ENCODE measurements around the gene ARHGAP6.

The ARHGAP6 gene

DNA sequence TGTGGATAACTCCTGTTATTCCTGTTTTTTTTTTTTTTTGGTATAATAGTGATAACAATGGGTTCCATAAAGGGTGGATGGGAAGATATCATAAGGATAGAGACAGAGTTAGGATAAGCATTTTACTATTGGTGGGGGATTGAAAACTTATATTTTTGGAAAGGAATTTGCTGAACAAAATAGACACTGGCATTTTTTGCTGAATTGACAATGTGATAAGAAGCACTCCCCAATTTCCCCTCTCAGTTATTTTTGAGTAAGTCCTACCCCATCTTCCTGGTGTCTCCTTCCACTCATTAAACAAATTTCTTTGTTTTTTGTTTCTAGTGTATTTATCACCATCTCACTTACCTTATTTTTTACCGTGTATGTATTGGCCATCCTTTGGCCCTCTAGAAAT lies 316.7 kb downstream of the ARHGAP6 start:
- no peak for DNase-seq (ENCODE audit: low spot score)
- no peak overlapping the region for H2AK5ac ChIP-seq (ENCODE audit: low read depth, low read length)
- no peak overlapping the region for H2BK120ac ChIP-seq (ENCODE audit: low read depth, low read length)
- H2BK12ac ChIP-seq (ENCODE audit: low read length): no peak overlapping the region
- H3K4me1 ChIP-seq (ENCODE audit: control insufficient read depth in 2 of 2, insufficient read depth in 1 of 2, low read depth in 1 of 2, low read length in 2 of 2): peaks cover 0 to 5% of the 10 kb centered on the region in 2 donors
- H4K8ac ChIP-seq (ENCODE audit: low read depth, low read length): no peak overlapping the region
- H3K9me3 ChIP-seq (replicated peaks in 1 of 2; ENCODE audit: control insufficient read depth in 2 of 2, insufficient read depth in 1 of 2, low read depth in 1 of 2, low read length in 2 of 2): no peaks in the 10 kb centered on the region
- H3K9ac ChIP-seq (ENCODE audit: low read depth, low read length, poor library complexity): no peak overlapping the region
- H3K18ac ChIP-seq (ENCODE audit: low read length): no peak overlapping the region
- no peak overlapping the region for H2BK5ac ChIP-seq (ENCODE audit: low read length)
- H3K4me2 ChIP-seq (ENCODE audit: insufficient read depth, low read length, poor library complexity, severe bottlenecking): no peak overlapping the region
- H3K27me3 ChIP-seq (ENCODE audit: control insufficient read depth in 3 of 3, insufficient read depth in 3 of 3, low read depth in 1 of 3, low read length in 3 of 3): no peaks in the 10 kb centered on the region
- no peak overlapping the region for H3K23ac ChIP-seq (ENCODE audit: low read depth, low read length, poor library complexity)
- no CpG with 5 or more reads among the region's 1 CpG for WGBS, 2 donors (ENCODE audit: extremely low coverage in 2 of 2, insufficient read length in 2 of 2, insufficient replicate concordance in 1 of 2)
- no peak overlapping the region for H3K14ac ChIP-seq (ENCODE audit: low read length)
- no peak overlapping the region for H3K4me3 ChIP-seq (ENCODE audit: low read length in 2 of 2)
- H3K36me3 ChIP-seq (replicated peaks in 1 of 2; ENCODE audit: control insufficient read depth in 2 of 2, insufficient read depth in 2 of 2, low read length in 2 of 2): no peaks in the 10 kb centered on the region
- no peak overlapping the region for H2BK15ac ChIP-seq (ENCODE audit: low read length)
- no peak overlapping the region for H4K91ac ChIP-seq (ENCODE audit: low read depth, low read length, poor library complexity)
- no peak overlapping the region for H3K4ac ChIP-seq (ENCODE audit: low read length)
- no peak overlapping the region for H3K27ac ChIP-seq (replicated peaks; ENCODE audit: low read length)
- H2AFZ ChIP-seq (ENCODE audit: low read length): no peak overlapping the region
- peaks cover 1% of the 10 kb centered on the region for H3K79me1 ChIP-seq (ENCODE audit: low read depth, low read length)

DNA sequence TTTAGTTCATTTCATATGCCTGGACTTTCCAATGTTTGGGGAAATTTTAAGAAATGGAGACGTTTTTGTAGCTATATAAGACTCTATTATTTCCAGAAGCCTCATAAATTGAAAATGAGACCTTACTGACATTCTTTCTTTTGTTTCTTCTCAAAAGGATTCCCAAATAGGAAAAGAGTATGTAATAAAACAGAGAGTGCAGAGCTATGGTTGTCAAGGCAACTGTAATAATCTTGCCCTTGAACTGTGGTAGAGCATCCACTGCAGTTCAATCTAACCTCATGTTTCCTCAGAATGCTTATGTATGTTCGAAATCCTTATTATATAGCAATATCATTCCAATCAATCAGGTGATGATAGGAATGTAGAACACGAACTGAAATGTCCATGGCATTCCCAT lies 318.4 kb downstream of the ARHGAP6 start:
- Histone ChIP-seq H3K79me1 (ENCODE audit: low read depth, low read length) (peaks cover 1% of the 10 kb centered on the region), H3K27ac (replicated peaks; ENCODE audit: low read length) (no peak overlapping the region), H2BK15ac (ENCODE audit: low read length) (no peak overlapping the region), H3K27me3 (ENCODE audit: control insufficient read depth in 3 of 3, insufficient read depth in 3 of 3, low read depth in 1 of 3, low read length in 3 of 3) (no peaks in the 10 kb centered on the region), H2BK5ac (ENCODE audit: low read length) (no peak overlapping the region), H4K91ac (ENCODE audit: low read depth, low read length, poor library complexity) (no peak overlapping the region), H4K8ac (ENCODE audit: low read depth, low read length) (no peak overlapping the region), H3K4me3 (ENCODE audit: low read length in 2 of 2) (no peak overlapping the region), H3K36me3 (replicated peaks in 1 of 2; ENCODE audit: control insufficient read depth in 2 of 2, insufficient read depth in 2 of 2, low read length in 2 of 2) (no peaks in the 10 kb centered on the region), H3K4me1 (ENCODE audit: control insufficient read depth in 2 of 2, insufficient read depth in 1 of 2, low read depth in 1 of 2, low read length in 2 of 2) (peaks cover 0 to 14% of the 10 kb centered on the region in 2 donors), H2AK5ac (ENCODE audit: low read depth, low read length) (no peak overlapping the region), H3K18ac (ENCODE audit: low read length) (no peak overlapping the region), H3K9ac (ENCODE audit: low read depth, low read length, poor library complexity) (no peak overlapping the region), H3K9me3 (replicated peaks in 1 of 2; ENCODE audit: control insufficient read depth in 2 of 2, insufficient read depth in 1 of 2, low read depth in 1 of 2, low read length in 2 of 2) (no peaks in the 10 kb centered on the region), H2AFZ (ENCODE audit: low read length) (no peak overlapping the region), H3K14ac (ENCODE audit: low read length) (no peak overlapping the region), H3K4ac (ENCODE audit: low read length) (no peak overlapping the region), H3K4me2 (ENCODE audit: insufficient read depth, low read length, poor library complexity, severe bottlenecking) (no peak overlapping the region), H3K23ac (ENCODE audit: low read depth, low read length, poor library complexity) (no peak overlapping the region), H2BK120ac (ENCODE audit: low read depth, low read length) (no peak overlapping the region), H2BK12ac (ENCODE audit: low read length) (no peak overlapping the region)
- WGBS, 2 donors (ENCODE audit: extremely low coverage in 2 of 2, insufficient read length in 2 of 2, insufficient replicate concordance in 1 of 2): no CpG with 5 or more reads among the region's 3 CpGs
- no peak for DNase-seq (ENCODE audit: low spot score)

DNA sequence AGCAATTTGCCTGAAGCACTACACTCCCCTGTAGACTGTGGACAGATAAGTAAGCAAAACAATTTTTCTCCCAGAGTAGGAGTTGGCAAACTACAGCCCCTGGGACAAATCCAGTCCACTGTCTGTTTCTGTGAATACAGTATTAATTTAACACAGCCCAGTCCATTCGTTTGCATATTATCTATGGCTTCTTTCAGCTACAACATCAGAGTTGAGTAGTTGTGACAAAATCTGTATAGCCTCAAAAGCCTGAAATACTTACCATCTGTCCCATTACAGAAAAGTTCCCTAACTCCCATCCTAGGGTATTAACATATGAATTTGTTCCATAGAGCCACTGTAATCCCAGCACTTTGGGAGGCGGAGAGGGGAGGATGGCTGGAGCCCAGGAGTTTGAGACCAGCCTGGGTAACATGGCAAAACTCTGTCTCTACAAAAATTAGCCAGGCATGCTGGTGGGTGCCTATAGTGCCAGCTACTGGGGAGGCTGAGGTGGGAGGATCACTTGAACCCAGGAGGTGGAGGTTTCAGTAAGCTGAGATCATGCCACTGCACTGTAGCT lies 319.5 kb downstream of the ARHGAP6 start:
- H2BK5ac ChIP-seq (ENCODE audit: low read length): no peak overlapping the region
- H3K79me1 ChIP-seq (ENCODE audit: low read depth, low read length): no peaks in the 10 kb centered on the region
- no peak overlapping the region for H3K27ac ChIP-seq (replicated peaks; ENCODE audit: low read length)
- no peak overlapping the region for H3K23ac ChIP-seq (ENCODE audit: low read depth, low read length, poor library complexity)
- peaks cover 0 to 24% of the 10 kb centered on the region in 2 donors for H3K4me1 ChIP-seq (ENCODE audit: control insufficient read depth in 2 of 2, insufficient read depth in 1 of 2, low read depth in 1 of 2, low read length in 2 of 2)
- no peak overlapping the region for H3K4me2 ChIP-seq (ENCODE audit: insufficient read depth, low read length, poor library complexity, severe bottlenecking)
- H2AK5ac ChIP-seq (ENCODE audit: low read depth, low read length): no peak overlapping the region
- no peaks in the 10 kb centered on the region for H3K36me3 ChIP-seq (replicated peaks in 1 of 2; ENCODE audit: control insufficient read depth in 2 of 2, insufficient read depth in 2 of 2, low read length in 2 of 2)
- no peak overlapping the region for H4K8ac ChIP-seq (ENCODE audit: low read depth, low read length)
- H2BK12ac ChIP-seq (ENCODE audit: low read length): no peak overlapping the region
- H3K18ac ChIP-seq (ENCODE audit: low read length): no peak overlapping the region
- H4K91ac ChIP-seq (ENCODE audit: low read depth, low read length, poor library complexity): no peak overlapping the region
- WGBS, 2 donors (ENCODE audit: extremely low coverage in 2 of 2, insufficient read length in 2 of 2, insufficient replicate concordance in 1 of 2): no CpG with 5 or more reads among the region's 2 CpGs
- H3K4me3 ChIP-seq (ENCODE audit: low read length in 2 of 2): no peak overlapping the region
- no peak overlapping the region for H2BK15ac ChIP-seq (ENCODE audit: low read length)
- H2AFZ ChIP-seq (ENCODE audit: low read length): no peak overlapping the region
- H3K9ac ChIP-seq (ENCODE audit: low read depth, low read length, poor library complexity): no peak overlapping the region
- no peaks in the 10 kb centered on the region for H3K9me3 ChIP-seq (replicated peaks in 1 of 2; ENCODE audit: control insufficient read depth in 2 of 2, insufficient read depth in 1 of 2, low read depth in 1 of 2, low read length in 2 of 2)
- H3K4ac ChIP-seq (ENCODE audit: low read length): no peak overlapping the region
- H3K14ac ChIP-seq (ENCODE audit: low read length): no peak overlapping the region
- no peak for DNase-seq (ENCODE audit: low spot score)
- no peaks in the 10 kb centered on the region for H3K27me3 ChIP-seq (ENCODE audit: control insufficient read depth in 3 of 3, insufficient read depth in 3 of 3, low read depth in 1 of 3, low read length in 3 of 3)
- no peak overlapping the region for H2BK120ac ChIP-seq (ENCODE audit: low read depth, low read length)

DNA sequence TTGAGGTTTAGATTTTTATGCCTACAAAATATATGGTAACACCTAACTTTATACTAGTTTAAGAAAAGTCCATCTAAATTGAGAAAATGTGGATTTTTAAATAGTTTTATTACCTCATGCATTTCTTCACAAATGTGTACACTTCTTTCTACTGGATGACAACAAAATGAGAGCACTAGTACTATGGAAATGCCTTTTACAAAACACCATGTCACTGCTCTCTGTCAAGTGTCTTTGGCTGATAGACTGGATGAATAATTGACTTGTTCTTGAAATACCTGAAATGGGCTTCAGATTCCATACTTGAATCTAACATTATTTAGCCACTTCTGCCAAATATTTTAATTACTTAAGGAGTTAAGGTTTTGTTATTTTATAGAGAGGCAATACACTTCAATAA lies 323.0 kb downstream of the ARHGAP6 start:
- no peaks in the 10 kb centered on the region for H3K9me3 ChIP-seq (replicated peaks in 1 of 2; ENCODE audit: control insufficient read depth in 2 of 2, insufficient read depth in 1 of 2, low read depth in 1 of 2, low read length in 2 of 2)
- no peak overlapping the region for H3K18ac ChIP-seq (ENCODE audit: low read length)
- no peak overlapping the region for H2BK5ac ChIP-seq (ENCODE audit: low read length)
- H3K79me1 ChIP-seq (ENCODE audit: low read depth, low read length): no peaks in the 10 kb centered on the region
- H2BK120ac ChIP-seq (ENCODE audit: low read depth, low read length): no peak overlapping the region
- H2BK12ac ChIP-seq (ENCODE audit: low read length): no peak overlapping the region
- H3K36me3 ChIP-seq (replicated peaks in 1 of 2; ENCODE audit: control insufficient read depth in 2 of 2, insufficient read depth in 2 of 2, low read length in 2 of 2): no peaks in the 10 kb centered on the region
- H3K4me3 ChIP-seq (ENCODE audit: low read length in 2 of 2): no peak overlapping the region
- DNase-seq (ENCODE audit: low spot score): no peak
- no peak overlapping the region for H2AK5ac ChIP-seq (ENCODE audit: low read depth, low read length)
- H2BK15ac ChIP-seq (ENCODE audit: low read length): no peak overlapping the region
- no peak overlapping the region for H3K14ac ChIP-seq (ENCODE audit: low read length)
- no peak overlapping the region for H3K9ac ChIP-seq (ENCODE audit: low read depth, low read length, poor library complexity)
- no peaks in the 10 kb centered on the region for H3K27me3 ChIP-seq (ENCODE audit: control insufficient read depth in 3 of 3, insufficient read depth in 3 of 3, low read depth in 1 of 3, low read length in 3 of 3)
- H3K23ac ChIP-seq (ENCODE audit: low read depth, low read length, poor library complexity): no peak overlapping the region
- H4K8ac ChIP-seq (ENCODE audit: low read depth, low read length): no peak overlapping the region
- no peak overlapping the region for H2AFZ ChIP-seq (ENCODE audit: low read length)
- H4K91ac ChIP-seq (ENCODE audit: low read depth, low read length, poor library complexity): no peak overlapping the region
- H3K4me1 ChIP-seq (ENCODE audit: control insufficient read depth in 2 of 2, insufficient read depth in 1 of 2, low read depth in 1 of 2, low read length in 2 of 2): peaks cover 0 to 25% of the 10 kb centered on the region in 2 donors
- no peak overlapping the region for H3K4ac ChIP-seq (ENCODE audit: low read length)
- H3K27ac ChIP-seq (replicated peaks; ENCODE audit: low read length): no peak overlapping the region
- no peak overlapping the region for H3K4me2 ChIP-seq (ENCODE audit: insufficient read depth, low read length, poor library complexity, severe bottlenecking)
